ENCODE data around the gene MIB2. TPM values are rescaled to one million over a fixed set of nuclear protein-coding genes. Genes with fewer than 3 reads are reported as not detected.
"Not testable (repeated sequence)": the region's sequence is repeated elsewhere in the genome, so short reads cannot be mapped to it uniquely, and the experiment has no call there.

The MIB2 gene
- polyA plus RNA-seq, 6 donors from 2014 or later: 11.0 to 20.6 (median 13.1) TPM

GRCh38 chr1:1640711-1641461 lies 25.6 kb downstream of the MIB2 start:
- H3K27ac Mint-ChIP-seq; H3K27me3 Mint-ChIP-seq; H3K36me3 Mint-ChIP-seq; DNase-seq; ATAC-seq (ENCODE audit: low read depth in 2 of 2); H3K4me1 Mint-ChIP-seq; H3K9me3 Mint-ChIP-seq; H3K4me3 Mint-ChIP-seq: not testable (repeated sequence)

- not testable (repeated sequence) for H3K9me3 Mint-ChIP-seq; ATAC-seq (ENCODE audit: low read depth in 2 of 2); DNase-seq; H3K27me3 Mint-ChIP-seq; H3K4me3 Mint-ChIP-seq; H3K27ac Mint-ChIP-seq; H3K4me1 Mint-ChIP-seq
- H3K36me3 Mint-ChIP-seq: peaks cover 10 to 30% of the 10 kb centered on the region in 2 donors
Measured at GRCh38 chr1:1646326-1646725, 31.0 kb downstream of the MIB2 start.

GRCh38 chr1:1647567-1648241 lies 32.4 kb downstream of the MIB2 start:
- not testable (repeated sequence) for H3K9me3 Mint-ChIP-seq; H3K4me3 Mint-ChIP-seq; ATAC-seq (ENCODE audit: low read depth in 2 of 2); H3K27me3 Mint-ChIP-seq; H3K4me1 Mint-ChIP-seq; H3K27ac Mint-ChIP-seq; DNase-seq
- H3K36me3 Mint-ChIP-seq: peaks cover 20 to 39% of the 10 kb centered on the region in 2 donors

- not testable (repeated sequence) for H3K27me3 Mint-ChIP-seq; H3K4me3 Mint-ChIP-seq; H3K9me3 Mint-ChIP-seq; H3K27ac Mint-ChIP-seq; H3K4me1 Mint-ChIP-seq; ATAC-seq (ENCODE audit: low read depth in 2 of 2); DNase-seq
- H3K36me3 Mint-ChIP-seq: peaks cover 20 to 39% of the 10 kb centered on the region in 2 donors
Measured at GRCh38 chr1:1648265-1648664, 33.0 kb downstream of the MIB2 start.

GRCh38 chr1:1658583-1659549 lies 43.6 kb downstream of the MIB2 start, which contains the start of gene CDK11B:
Gene CDK11B (minus strand): TSS chr1:1659004. CDS start chr1:1657485, 1,519 bp downstream.
- not testable (repeated sequence) for H3K36me3 Mint-ChIP-seq, H3K27me3 Mint-ChIP-seq, H3K9me3 Mint-ChIP-seq
- peak; percentile 91 to 94 for ATAC-seq (ENCODE audit: low read depth in 2 of 2)
- H3K4me1 Mint-ChIP-seq: peaks cover 0 to 11% (median 2%) of the 10 kb centered on the region in 3 donors
- H3K4me3 Mint-ChIP-seq: peak within 1 kb of the TSS; percentile 93 to 99 (median 94)
- peak; percentile 97 for DNase-seq
- H3K27ac Mint-ChIP-seq: peak within 1 kb of the TSS; percentile 97 to 100 (median 100)

GRCh38 chr1:1662392-1662791 lies 47.1 kb downstream of the MIB2 start:
- not testable (repeated sequence) for H3K27ac Mint-ChIP-seq; H3K36me3 Mint-ChIP-seq; H3K27me3 Mint-ChIP-seq; DNase-seq; H3K9me3 Mint-ChIP-seq; ATAC-seq (ENCODE audit: low read depth in 2 of 2)
- H3K4me3 Mint-ChIP-seq: peak overlapping the region in 1 of 8 donors; percentile 62
- peaks cover 0 to 11% (median 0%) of the 10 kb centered on the region in 3 donors for H3K4me1 Mint-ChIP-seq

- H3K36me3 Mint-ChIP-seq; ATAC-seq (ENCODE audit: low read depth in 2 of 2); H3K27me3 Mint-ChIP-seq; H3K4me1 Mint-ChIP-seq; DNase-seq; H3K9me3 Mint-ChIP-seq: not testable (repeated sequence)
- Mint-ChIP-seq H3K4me3 (peak overlapping the region in 1 of 8 donors; percentile 62), H3K27ac (peak overlapping the region in 1 of 6 donors; percentile 49)
Measured at GRCh38 chr1:1662830-1663560, 47.7 kb downstream of the MIB2 start.

- not testable (repeated sequence) for ATAC-seq (ENCODE audit: low read depth in 2 of 2); H3K27ac Mint-ChIP-seq; H3K4me3 Mint-ChIP-seq; H3K4me1 Mint-ChIP-seq; H3K36me3 Mint-ChIP-seq; DNase-seq; H3K27me3 Mint-ChIP-seq; H3K9me3 Mint-ChIP-seq
Measured at GRCh38 chr1:1664318-1664717, 49.0 kb downstream of the MIB2 start.

GRCh38 chr1:1664941-1665814 lies 49.9 kb downstream of the MIB2 start:
- Mint-ChIP-seq H3K9me3 (no peaks in the 10 kb centered on the region), H3K27me3 (no peaks in the 10 kb centered on the region), H3K4me1 (peaks cover 0 to 2% (median 0%) of the 10 kb centered on the region in 3 donors), H3K4me3 (no peak overlapping the region), H3K27ac (no peak overlapping the region), H3K36me3 (no peaks in the 10 kb centered on the region)
- DNase-seq: no peak
- ATAC-seq (ENCODE audit: low read depth in 2 of 2): no peak

- Mint-ChIP-seq H3K9me3 (no peaks in the 10 kb centered on the region), H3K27me3 (no peaks in the 10 kb centered on the region), H3K27ac (peak overlapping the region in 1 of 6 donors; percentile 29), H3K36me3 (no peaks in the 10 kb centered on the region), H3K4me1 (peaks cover 0 to 2% (median 0%) of the 10 kb centered on the region in 3 donors), H3K4me3 (no peak overlapping the region)
- DNase-seq: no peak
- ATAC-seq (ENCODE audit: low read depth in 2 of 2): no peak
Measured at GRCh38 chr1:1665815-1666251, 50.5 kb downstream of the MIB2 start.

- Mint-ChIP-seq H3K27ac (peak overlapping the region in 1 of 6 donors; percentile 68), H3K4me1 (peaks cover 0 to 2% (median 0%) of the 10 kb centered on the region in 3 donors), H3K27me3 (no peaks in the 10 kb centered on the region), H3K36me3 (no peaks in the 10 kb centered on the region), H3K9me3 (no peaks in the 10 kb centered on the region), H3K4me3 (peak overlapping the region in 1 of 8 donors; percentile 42)
- DNase-seq: no peak
- no peak for ATAC-seq (ENCODE audit: low read depth in 2 of 2)
Measured at GRCh38 chr1:1666526-1666925, 51.2 kb downstream of the MIB2 start.
